ENCODE measurements around the gene AKAP9.
"Not testable (repeated sequence)": the region's sequence is repeated elsewhere in the genome, so short reads cannot be mapped to it uniquely, and the experiment has no call there.

AKAP9 gene

GRCh38 chr7:92135052-92135889 lies 194.6 kb downstream of the AKAP9 start:
- peak overlapping the region; percentile 18 for H3K4ac ChIP-seq (ENCODE audit: low read depth, low read length)
- DNase-seq = peak in 1 of 2 donors; percentile 53
- H3K9me3 ChIP-seq (ENCODE audit: insufficient read depth, low read depth, low read length) = peaks cover 1% of the 10 kb centered on the region
- H4K12ac ChIP-seq (ENCODE audit: low read depth, low read length) = peak overlapping the region; percentile 67
- no CpG with 5 or more reads among the region's 21 CpGs for WGBS (ENCODE audit: extremely low coverage, insufficient coverage, insufficient read length)
- H3K27ac ChIP-seq (ENCODE audit: low read depth, low read length) = peak overlapping the region; percentile 89
- H3K27me3 ChIP-seq (ENCODE audit: insufficient read depth, low read length) = no peaks in the 10 kb centered on the region
- peak overlapping the region; percentile 83 for H3K18ac ChIP-seq (ENCODE audit: low read length)
- H2BK12ac ChIP-seq (ENCODE audit: low read length) = peak overlapping the region; percentile 61
- peak overlapping the region; percentile 100 for H3K4me3 ChIP-seq (ENCODE audit: low read depth, low read length)
- peaks cover 0 to 2% of the 10 kb centered on the region in 2 experiments for H3K36me3 ChIP-seq (ENCODE audit: control insufficient read depth in 1 of 2, insufficient read depth in 2 of 2, low read length in 2 of 2)
- H2AK5ac ChIP-seq (ENCODE audit: low read length) = no peak overlapping the region
- H3K4me2 ChIP-seq (ENCODE audit: low read length) = peak overlapping the region; percentile 62
- H2AFZ ChIP-seq (ENCODE audit: insufficient read depth, low read length, poor library complexity) = peak overlapping the region; percentile 38
- peak overlapping the region; percentile 71 for H3K14ac ChIP-seq (ENCODE audit: low read length)
- H2BK5ac ChIP-seq (ENCODE audit: low read depth, low read length, poor library complexity) = peak overlapping the region; percentile 99
- no peak overlapping the region for H3K23ac ChIP-seq (ENCODE audit: low read length)
- H2BK120ac ChIP-seq (ENCODE audit: insufficient read depth, low read length, poor library complexity) = peak overlapping the region; percentile 85
- H3K9ac ChIP-seq (ENCODE audit: low read length) = peak overlapping the region; percentile 68
- peaks cover 17% of the 10 kb centered on the region for H3K79me2 ChIP-seq (ENCODE audit: control insufficient read depth, insufficient read depth, low read length, poor library complexity)
- peaks cover 20% of the 10 kb centered on the region for H3K79me1 ChIP-seq (ENCODE audit: low read length)
- peak overlapping the region; percentile 34 for H4K8ac ChIP-seq (ENCODE audit: low read depth, low read length)
- peaks cover 0 to 7% of the 10 kb centered on the region in 2 experiments for H3K4me1 ChIP-seq (ENCODE audit: control insufficient read depth in 1 of 2, insufficient read depth in 2 of 2, low read length in 2 of 2)
- peak overlapping the region; percentile 99 for H4K91ac ChIP-seq (ENCODE audit: low read depth, low read length)

- Histone ChIP-seq H4K91ac (ENCODE audit: low read depth, low read length) (no peak overlapping the region), H3K14ac (ENCODE audit: low read length) (no peak overlapping the region), H3K4me1 (ENCODE audit: control insufficient read depth in 1 of 2, insufficient read depth in 2 of 2, low read length in 2 of 2) (peaks cover 0 to 7% of the 10 kb centered on the region in 2 experiments), H2BK120ac (ENCODE audit: insufficient read depth, low read length, poor library complexity) (no peak overlapping the region), H4K8ac (ENCODE audit: low read depth, low read length) (no peak overlapping the region), H2AK5ac (ENCODE audit: low read length) (no peak overlapping the region), H3K79me1 (ENCODE audit: low read length) (peaks cover 20% of the 10 kb centered on the region), H2BK5ac (ENCODE audit: low read depth, low read length, poor library complexity) (no peak overlapping the region), H3K27me3 (ENCODE audit: insufficient read depth, low read length) (no peaks in the 10 kb centered on the region), H3K9ac (ENCODE audit: low read length) (no peak overlapping the region), H3K9me3 (ENCODE audit: insufficient read depth, low read depth, low read length) (peaks cover 1% of the 10 kb centered on the region), H3K4ac (ENCODE audit: low read depth, low read length) (no peak overlapping the region), H3K36me3 (ENCODE audit: control insufficient read depth in 1 of 2, insufficient read depth in 2 of 2, low read length in 2 of 2) (no peaks in the 10 kb centered on the region), H3K27ac (ENCODE audit: low read depth, low read length) (no peak overlapping the region), H3K18ac (ENCODE audit: low read length) (no peak overlapping the region), H3K79me2 (ENCODE audit: control insufficient read depth, insufficient read depth, low read length, poor library complexity) (peaks cover 14% of the 10 kb centered on the region), H4K12ac (ENCODE audit: low read depth, low read length) (no peak overlapping the region), H2AFZ (ENCODE audit: insufficient read depth, low read length, poor library complexity) (no peak overlapping the region), H3K4me3 (ENCODE audit: low read depth, low read length) (no peak overlapping the region), H3K23ac (ENCODE audit: low read length) (no peak overlapping the region), H2BK12ac (ENCODE audit: low read length) (no peak overlapping the region), H3K4me2 (ENCODE audit: low read length) (no peak overlapping the region)
- WGBS (ENCODE audit: extremely low coverage, insufficient coverage, insufficient read length) = no CpG with 5 or more reads among the region's 2 CpGs
- no peak for DNase-seq
Measured at GRCh38 chr7:92137557-92137956, 196.9 kb downstream of the AKAP9 start.

GRCh38 chr7:92141161-92141560 lies 200.5 kb downstream of the AKAP9 start:
- Histone ChIP-seq H3K4me2 (ENCODE audit: low read length) (no peak overlapping the region), H4K8ac (ENCODE audit: low read depth, low read length) (no peak overlapping the region), H4K12ac (ENCODE audit: low read depth, low read length) (no peak overlapping the region), H3K79me1 (ENCODE audit: low read length) (no peaks in the 10 kb centered on the region), H3K27ac (ENCODE audit: low read depth, low read length) (no peak overlapping the region), H2BK12ac (ENCODE audit: low read length) (no peak overlapping the region), H3K18ac (ENCODE audit: low read length) (no peak overlapping the region), H2BK120ac (ENCODE audit: insufficient read depth, low read length, poor library complexity) (no peak overlapping the region), H3K4me3 (ENCODE audit: low read depth, low read length) (no peak overlapping the region), H3K23ac (ENCODE audit: low read length) (no peak overlapping the region), H3K4me1 (ENCODE audit: control insufficient read depth in 1 of 2, insufficient read depth in 2 of 2, low read length in 2 of 2) (no peaks in the 10 kb centered on the region), H2BK5ac (ENCODE audit: low read depth, low read length, poor library complexity) (no peak overlapping the region), H2AFZ (ENCODE audit: insufficient read depth, low read length, poor library complexity) (no peak overlapping the region), H3K14ac (ENCODE audit: low read length) (no peak overlapping the region), H2AK5ac (ENCODE audit: low read length) (no peak overlapping the region), H3K36me3 (ENCODE audit: control insufficient read depth in 1 of 2, insufficient read depth in 2 of 2, low read length in 2 of 2) (no peaks in the 10 kb centered on the region), H3K4ac (ENCODE audit: low read depth, low read length) (no peak overlapping the region), H3K9ac (ENCODE audit: low read length) (no peak overlapping the region), H3K9me3 (ENCODE audit: insufficient read depth, low read depth, low read length) (peaks cover 1% of the 10 kb centered on the region), H3K79me2 (ENCODE audit: control insufficient read depth, insufficient read depth, low read length, poor library complexity) (no peaks in the 10 kb centered on the region), H3K27me3 (ENCODE audit: insufficient read depth, low read length) (no peaks in the 10 kb centered on the region), H4K91ac (ENCODE audit: low read depth, low read length) (no peak overlapping the region)
- 100% methylated on average over 2 of the region's 7 CpGs for WGBS (ENCODE audit: extremely low coverage, insufficient coverage, insufficient read length)
- no peak for DNase-seq

GRCh38 chr7:92142791-92143190 lies 202.1 kb downstream of the AKAP9 start:
- not testable (repeated sequence) for H3K36me3 ChIP-seq (ENCODE audit: control insufficient read depth in 1 of 2, insufficient read depth in 2 of 2, low read length in 2 of 2); H3K4me1 ChIP-seq (ENCODE audit: control insufficient read depth in 1 of 2, insufficient read depth in 2 of 2, low read length in 2 of 2); H4K91ac ChIP-seq (ENCODE audit: low read depth, low read length); H3K27me3 ChIP-seq (ENCODE audit: insufficient read depth, low read length); H3K23ac ChIP-seq (ENCODE audit: low read length); H3K9ac ChIP-seq (ENCODE audit: low read length); H3K79me1 ChIP-seq (ENCODE audit: low read length); H2BK120ac ChIP-seq (ENCODE audit: insufficient read depth, low read length, poor library complexity); H3K4ac ChIP-seq (ENCODE audit: low read depth, low read length); H3K79me2 ChIP-seq (ENCODE audit: control insufficient read depth, insufficient read depth, low read length, poor library complexity); DNase-seq; H3K4me3 ChIP-seq (ENCODE audit: low read depth, low read length); H2BK12ac ChIP-seq (ENCODE audit: low read length); H3K14ac ChIP-seq (ENCODE audit: low read length); H2AFZ ChIP-seq (ENCODE audit: insufficient read depth, low read length, poor library complexity); H2BK5ac ChIP-seq (ENCODE audit: low read depth, low read length, poor library complexity); H3K18ac ChIP-seq (ENCODE audit: low read length); H3K9me3 ChIP-seq (ENCODE audit: insufficient read depth, low read depth, low read length); H4K8ac ChIP-seq (ENCODE audit: low read depth, low read length); H3K27ac ChIP-seq (ENCODE audit: low read depth, low read length); H4K12ac ChIP-seq (ENCODE audit: low read depth, low read length); H2AK5ac ChIP-seq (ENCODE audit: low read length); H3K4me2 ChIP-seq (ENCODE audit: low read length)
- WGBS (ENCODE audit: extremely low coverage, insufficient coverage, insufficient read length) = no CpG with 5 or more reads among the region's 9 CpGs

Measured in trophoblast cell (in vitro differentiated cells and primary cell).